HAP-1 (cell line): ENCODE data around the gene MAPK8IP3.

Experiments used
- DNase-seq, 2 experiments: peaks; one replicate each; pipeline ENCODE4 v3.0.0-alpha.2; 2016 to 2020; ENCODE audit warnings: low spot score in 2 of 2
- H3K27me3 ChIP-seq: fragments of 250-450 bp; sonication (Bioruptor Pico); 2 replicates; pipeline ENCODE4 v1.5.1; 2020; ENCODE audit warnings: low read depth, mild to moderate bottlenecking, moderate library complexity
- H3K36me3 ChIP-seq: fragments of 250-450 bp; sonication (Bioruptor Pico); replicated peaks from 2 replicates; pipeline ENCODE4 v1.5.1; 2020; ENCODE audit warnings: mild to moderate bottlenecking
- H3K4me1 ChIP-seq: fragments of 250-450 bp; sonication (Bioruptor Pico); 2 replicates; pipeline ENCODE4 v1.5.1; 2020; ENCODE audit warnings: mild to moderate bottlenecking
- H3K4me3 ChIP-seq: fragments of 250-450 bp; sonication (Bioruptor Pico); 2 replicates; pipeline ENCODE4 v1.5.1; 2020; ENCODE audit warnings: mild to moderate bottlenecking, moderate library complexity
- H3K9me3 ChIP-seq: fragments of 250-450 bp; sonication (Bioruptor Pico); 2 replicates; pipeline ENCODE4 v1.5.1; 2020; ENCODE audit warnings: mild to moderate bottlenecking, moderate library complexity
- in situ Hi-C: fragments of 300-500 bp; cut with MboI; formaldehyde crosslinking; loops from 3 replicates; pipeline ENCODE4 v1.14.3; 2020; ENCODE audit warnings: low sequenced_read_pairs, inconsistent platforms, mixed read lengths

MAPK8IP3 gene

DNA sequence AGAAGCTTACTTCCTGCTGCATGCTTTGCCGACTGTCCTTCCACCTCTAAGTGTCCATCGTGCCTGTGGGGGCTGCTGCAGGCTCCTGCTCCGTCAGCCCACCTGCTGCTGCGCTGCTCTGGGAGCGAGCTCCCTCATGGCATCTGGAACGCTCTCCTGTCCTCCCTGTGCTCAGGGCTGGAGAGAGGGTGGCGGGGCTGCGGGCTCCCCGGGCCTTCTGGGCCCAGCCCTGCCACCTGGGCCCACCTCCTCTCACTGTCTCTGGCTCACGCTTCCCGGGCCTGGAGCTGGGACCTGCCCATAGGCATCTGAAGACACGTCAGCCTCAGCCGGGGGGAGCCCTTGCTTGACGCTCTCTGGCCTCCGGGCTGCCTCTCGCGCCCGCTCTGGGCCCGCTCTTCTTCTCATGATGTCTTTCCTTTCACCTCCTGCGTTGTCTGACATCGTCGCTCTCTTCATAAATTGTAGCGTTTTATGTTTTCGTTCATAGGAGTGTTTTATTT is 38.4 kb downstream of the MAPK8IP3 start:
- Histone ChIP-seq H3K4me3 (no peak overlapping the region), H3K9me3 (no peaks in the 10 kb centered on the region), H3K36me3 (peaks cover 7% of the 10 kb centered on the region), H3K4me1 (no peaks in the 10 kb centered on the region), H3K27me3 (no peaks in the 10 kb centered on the region)
- DNase-seq = no peak
- in situ Hi-C loops = no loop called here

DNA sequence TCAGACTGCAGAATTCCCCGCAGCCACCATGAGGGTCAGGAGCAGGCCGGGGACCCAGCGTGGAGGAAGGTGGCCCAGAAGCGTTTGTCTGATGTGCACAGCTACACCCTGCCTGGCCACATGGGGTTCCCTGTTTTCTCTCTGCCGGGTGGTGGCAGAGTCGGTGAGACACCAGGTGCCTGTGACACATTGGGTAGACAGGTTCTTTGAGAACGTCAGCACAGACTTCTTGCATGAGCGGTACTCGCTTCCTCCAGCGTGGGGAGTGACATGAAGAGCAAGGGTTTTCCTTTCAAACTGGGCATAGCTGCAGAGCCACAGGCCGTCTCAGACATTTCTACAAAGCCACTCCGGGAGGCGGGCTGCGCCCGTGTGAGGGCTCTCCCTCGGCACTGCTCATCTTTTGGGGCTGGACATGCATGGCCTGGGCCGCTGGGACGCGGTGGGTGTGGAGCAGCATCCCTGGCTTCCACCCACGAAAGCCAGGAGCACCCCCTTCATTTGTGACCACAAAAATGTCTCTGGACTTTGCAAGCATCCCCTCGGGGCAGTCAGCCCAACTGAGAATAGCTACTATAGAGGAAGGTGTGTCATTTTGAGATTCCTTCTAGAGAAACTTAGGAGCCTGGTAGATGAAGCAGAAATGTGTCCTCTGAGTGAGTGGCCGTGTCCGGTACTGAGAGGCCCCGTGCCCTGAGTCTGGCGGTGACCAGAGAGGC is 39.3 kb downstream of the MAPK8IP3 start:
- DNase-seq = no peak
- Histone ChIP-seq H3K4me3 (no peak overlapping the region), H3K4me1 (no peaks in the 10 kb centered on the region), H3K9me3 (no peaks in the 10 kb centered on the region), H3K27me3 (no peaks in the 10 kb centered on the region), H3K36me3 (peaks cover 7% of the 10 kb centered on the region)
- in situ Hi-C loops = no loop called here

GRCh38 chr16:1745900-1746692 is 40.1 kb downstream of the MAPK8IP3 start:
- H3K36me3 ChIP-seq = peaks cover 10% of the 10 kb centered on the region
- H3K4me1 ChIP-seq = no peaks in the 10 kb centered on the region
- DNase-seq = no peak
- no peak overlapping the region for H3K4me3 ChIP-seq
- no peaks in the 10 kb centered on the region for H3K9me3 ChIP-seq
- H3K27me3 ChIP-seq = no peaks in the 10 kb centered on the region
- in situ Hi-C loops = no loop called here

- no peak for DNase-seq
Observed at GRCh38 chr16:1746693-1747195, 40.7 kb downstream of the MAPK8IP3 start.

DNA sequence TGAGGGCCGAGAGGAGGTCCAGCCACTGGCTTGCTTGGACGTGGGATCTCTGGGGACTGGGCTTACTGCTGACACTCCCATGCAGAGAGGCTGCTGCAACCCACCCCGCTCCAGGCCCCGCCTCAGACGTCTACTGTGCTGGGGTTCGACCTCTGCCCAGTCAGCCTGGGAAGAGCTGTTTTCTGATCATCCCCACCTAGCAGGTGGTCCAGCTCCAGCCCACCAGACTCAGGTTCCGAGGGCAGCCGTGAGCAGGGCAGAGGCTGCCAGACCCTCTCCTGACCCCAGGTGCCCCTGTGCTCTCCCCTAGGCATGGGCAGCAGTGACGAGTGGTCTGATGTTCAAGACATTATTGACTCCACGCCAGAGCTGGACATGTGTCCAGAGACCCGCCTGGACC is 41.9 kb downstream of the MAPK8IP3 start:
- H3K4me3 ChIP-seq = no peak overlapping the region
- no peaks in the 10 kb centered on the region for H3K4me1 ChIP-seq
- in situ Hi-C loops = no loop called here
- no peaks in the 10 kb centered on the region for H3K27me3 ChIP-seq
- H3K9me3 ChIP-seq = no peaks in the 10 kb centered on the region
- peaks cover 22% of the 10 kb centered on the region for H3K36me3 ChIP-seq
- no peak for DNase-seq

More at GRCh38 chr16:1746693-1747195, 40.7 kb downstream of the MAPK8IP3 start:
- in situ Hi-C loops = no loop called here
- H3K36me3 ChIP-seq = peaks cover 15% of the 10 kb centered on the region
- no peaks in the 10 kb centered on the region for H3K27me3 ChIP-seq
- no peaks in the 10 kb centered on the region for H3K4me1 ChIP-seq
- H3K9me3 ChIP-seq = no peaks in the 10 kb centered on the region
- H3K4me3 ChIP-seq = no peak overlapping the region

GRCh38 chr16:1749152-1750117 is 43.4 kb downstream of the MAPK8IP3 start:
- Histone ChIP-seq H3K9me3 (no peaks in the 10 kb centered on the region), H3K36me3 (peaks cover 22% of the 10 kb centered on the region), H3K4me3 (no peak overlapping the region), H3K27me3 (no peaks in the 10 kb centered on the region), H3K4me1 (no peaks in the 10 kb centered on the region)
- DNase-seq = no peak
- in situ Hi-C loops = no loop called here

- H3K4me1 ChIP-seq = no peaks in the 10 kb centered on the region
- no peaks in the 10 kb centered on the region for H3K27me3 ChIP-seq
- H3K36me3 ChIP-seq = peaks cover 21% of the 10 kb centered on the region
- DNase-seq = no peak
- H3K9me3 ChIP-seq = no peaks in the 10 kb centered on the region
- in situ Hi-C loops = no loop called here
- no peak overlapping the region for H3K4me3 ChIP-seq
Observed at GRCh38 chr16:1751946-1752345, 46.0 kb downstream of the MAPK8IP3 start.

GRCh38 chr16:1752853-1753252 is 46.9 kb downstream of the MAPK8IP3 start:
- DNase-seq = no peak
- peaks cover 21% of the 10 kb centered on the region for H3K36me3 ChIP-seq
- in situ Hi-C loops = no loop called here
- H3K4me3 ChIP-seq = no peak overlapping the region
- H3K27me3 ChIP-seq = no peaks in the 10 kb centered on the region
- H3K9me3 ChIP-seq = no peaks in the 10 kb centered on the region
- no peaks in the 10 kb centered on the region for H3K4me1 ChIP-seq

DNA sequence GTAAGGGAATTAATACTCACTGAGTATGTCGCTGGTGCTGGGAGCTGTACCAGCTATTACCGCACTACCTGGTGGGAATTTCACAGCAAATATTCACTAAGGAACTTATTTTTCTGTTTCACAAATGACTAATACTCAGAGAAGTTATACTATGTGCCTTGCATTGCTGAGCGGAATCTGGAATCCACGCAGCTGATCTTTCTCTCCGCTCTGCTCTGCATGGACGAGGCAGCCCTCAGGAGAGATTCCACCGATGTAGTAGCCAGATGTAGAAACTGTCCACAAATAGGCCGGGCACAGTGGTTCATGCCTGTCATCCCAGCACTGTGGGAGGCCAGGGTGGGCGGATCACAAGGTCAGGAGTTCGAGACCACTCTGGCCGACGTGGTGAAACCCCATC is 48.2 kb downstream of the MAPK8IP3 start:
- H3K4me1 ChIP-seq = no peaks in the 10 kb centered on the region
- H3K36me3 ChIP-seq = peaks cover 21% of the 10 kb centered on the region
- no peak for DNase-seq
- H3K27me3 ChIP-seq = no peaks in the 10 kb centered on the region
- no peak overlapping the region for H3K4me3 ChIP-seq
- H3K9me3 ChIP-seq = no peaks in the 10 kb centered on the region
- in situ Hi-C loops = no loop called here

DNA sequence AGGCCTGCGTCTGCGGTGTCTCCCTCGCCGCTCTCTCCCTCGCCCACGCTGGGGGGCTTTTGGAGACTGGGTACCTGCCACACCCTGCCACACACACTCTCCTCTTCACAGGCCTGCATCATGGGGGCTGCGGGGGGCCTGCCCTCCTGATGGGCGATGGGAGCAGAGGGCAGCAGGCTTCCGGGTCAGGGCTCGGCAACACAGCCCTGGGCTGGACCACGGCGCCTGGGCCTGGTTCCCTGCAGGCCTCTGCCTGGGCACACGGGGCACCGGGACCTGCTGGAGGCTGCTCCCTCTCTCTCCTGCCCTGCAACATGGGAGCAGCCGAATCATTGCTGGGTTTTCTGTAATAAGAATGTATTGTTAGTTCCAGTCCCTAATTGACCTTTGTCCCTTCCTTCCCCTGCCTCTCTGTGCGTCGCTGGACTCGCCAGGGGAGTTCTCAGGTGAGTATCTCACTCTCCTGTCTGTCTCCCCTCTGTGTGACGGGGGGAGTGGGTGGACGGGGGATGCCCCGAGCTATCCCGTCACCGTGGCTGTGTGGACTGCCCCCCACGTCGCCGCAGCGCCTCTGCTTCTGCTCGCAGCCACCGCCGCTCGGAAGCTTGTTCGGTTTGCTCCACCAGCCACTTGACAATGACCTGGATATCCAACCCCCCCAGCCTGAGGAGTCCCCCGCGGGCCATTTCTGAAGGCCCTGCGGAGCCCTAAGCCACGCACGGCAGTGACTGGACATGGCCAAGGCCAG is 51.9 kb downstream of the MAPK8IP3 start:
- Histone ChIP-seq H3K4me3 (no peak overlapping the region), H3K27me3 (no peaks in the 10 kb centered on the region), H3K36me3 (peaks cover 8% of the 10 kb centered on the region), H3K9me3 (no peaks in the 10 kb centered on the region), H3K4me1 (no peaks in the 10 kb centered on the region)
- in situ Hi-C loops = no loop called here
- DNase-seq = no peak

DNA sequence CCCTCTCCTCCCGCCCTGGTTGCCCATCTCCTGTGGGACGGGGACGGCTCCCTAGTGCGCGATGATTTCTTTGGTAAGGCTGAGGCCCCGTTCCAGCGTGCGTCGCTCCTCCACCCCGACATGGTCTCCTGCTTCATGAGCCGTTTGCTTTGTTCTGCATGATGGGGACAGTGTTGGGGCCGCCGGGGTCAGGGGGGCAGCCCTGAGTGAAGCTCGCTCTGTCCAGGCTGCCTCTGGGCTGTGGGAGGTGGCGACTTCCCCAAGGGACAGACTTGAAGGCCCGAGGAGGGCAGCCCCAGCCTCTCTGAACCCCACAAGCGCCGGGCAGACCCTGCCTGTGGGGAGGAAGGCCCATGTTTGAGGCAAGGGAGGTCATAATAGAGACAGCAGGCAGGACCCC is 52.9 kb downstream of the MAPK8IP3 start:
- H3K4me3 ChIP-seq = no peak overlapping the region
- peaks cover 9% of the 10 kb centered on the region for H3K36me3 ChIP-seq
- no peak for DNase-seq
- no peaks in the 10 kb centered on the region for H3K9me3 ChIP-seq
- H3K27me3 ChIP-seq = no peaks in the 10 kb centered on the region
- no peaks in the 10 kb centered on the region for H3K4me1 ChIP-seq
- in situ Hi-C loops = no loop called here

DNA sequence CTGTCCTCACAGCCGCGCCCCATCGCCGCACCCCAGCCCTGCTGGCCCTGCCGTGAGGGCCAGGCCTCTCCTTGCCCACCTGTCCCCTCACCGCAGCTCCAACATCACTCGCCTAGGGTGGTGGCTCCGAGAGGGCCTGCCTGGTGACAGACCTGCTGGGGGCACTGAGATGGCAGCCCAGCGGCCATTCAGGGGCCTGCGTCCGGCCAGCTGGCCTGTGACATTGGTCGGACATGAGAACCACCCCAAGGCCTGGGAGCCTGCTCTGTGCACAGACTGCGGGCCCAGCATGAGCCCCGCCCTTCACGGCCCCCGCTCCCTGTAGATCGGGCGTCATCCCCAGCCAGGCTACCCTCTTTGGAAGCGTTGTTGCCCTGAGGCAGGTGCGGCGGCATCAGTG is 53.5 kb downstream of the MAPK8IP3 start:
- DNase-seq = no peak
- Histone ChIP-seq H3K4me1 (no peaks in the 10 kb centered on the region), H3K36me3 (peaks cover 11% of the 10 kb centered on the region), H3K27me3 (no peaks in the 10 kb centered on the region), H3K9me3 (no peaks in the 10 kb centered on the region), H3K4me3 (no peak overlapping the region)
- in situ Hi-C loops = no loop called here

GRCh38 chr16:1760911-1761310 is 54.9 kb downstream of the MAPK8IP3 start:
- Histone ChIP-seq H3K4me1 (no peaks in the 10 kb centered on the region), H3K9me3 (no peaks in the 10 kb centered on the region), H3K4me3 (no peak overlapping the region), H3K36me3 (peaks cover 17% of the 10 kb centered on the region), H3K27me3 (no peaks in the 10 kb centered on the region)
- in situ Hi-C loops = no loop called here
- no peak for DNase-seq
